ENCODE measurements around the gene SP3. TPM values are rescaled to one million over a fixed set of nuclear protein-coding genes. Genes with fewer than 3 reads are reported as not detected.

Gene SP3
- 109 and 139 TPM in 2 replicates for total RNA-seq (2014; rRNA removed; shearing (Covaris generic); ENCODE audit: low replicate concordance)

DNA sequence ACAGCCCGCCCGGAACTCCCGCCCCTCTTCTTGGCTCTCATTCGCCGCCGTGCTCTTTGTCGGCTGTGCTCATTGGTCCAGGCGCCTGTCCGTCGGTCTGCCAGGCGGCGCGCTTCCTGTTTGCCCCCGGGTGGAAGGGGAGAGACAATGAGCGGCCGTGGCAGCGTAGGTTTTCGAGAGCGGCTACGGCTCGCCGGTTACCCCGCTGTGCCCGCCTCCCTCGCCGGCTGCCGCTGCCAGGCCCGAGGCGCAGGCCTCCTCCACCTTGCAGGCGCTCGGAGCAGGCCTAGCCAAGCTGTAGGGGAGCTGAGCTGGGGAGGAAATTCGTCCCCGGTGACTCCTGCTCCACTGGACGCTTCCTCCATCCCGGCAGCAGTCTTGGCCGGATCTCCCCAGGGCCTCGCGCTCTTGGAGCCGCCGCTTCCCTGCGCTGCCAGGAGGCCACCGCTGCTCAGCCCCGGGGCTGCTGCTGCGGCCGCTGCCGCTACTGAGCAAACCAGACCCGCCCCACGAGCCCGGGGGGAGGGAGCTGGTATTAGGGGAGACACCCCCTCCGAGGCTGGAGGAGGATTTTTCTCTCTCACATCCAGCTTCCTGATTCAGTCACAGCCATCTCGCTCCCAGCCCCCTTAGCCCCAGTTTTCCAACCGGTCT, at the start of gene SP3:
TSS of gene SP3 (minus strand) at position 2 of the 654 bp plus-strand sequence. CDS start 202 bp downstream, outside the sequence.
- H2AFZ ChIP-seq (ENCODE audit: low read length): no peak within 1 kb of the TSS
- no peaks in the 10 kb centered on the region for H3K9me2 ChIP-seq (replicated peaks; ENCODE audit: insufficient read depth, low read length)
- peak within 1 kb of the TSS; percentile 99 for H3K9ac ChIP-seq (ENCODE audit: low read length)
- peak within 1 kb of the TSS; percentile 88 for H3K4me2 ChIP-seq (ENCODE audit: low read depth, low read length, poor library complexity, severe bottlenecking)
- DNase-seq: peak; percentile 98
- peaks cover 33% of the 10 kb centered on the region for H3K4me1 ChIP-seq (ENCODE audit: low read length)
- peak within 1 kb of the TSS; percentile 97 for H3K27ac ChIP-seq (ENCODE audit: low read length)
- H4K20me1 ChIP-seq (ENCODE audit: insufficient read depth, low read depth, low read length): 0 out of 2 replicates have a peak, but pooled peaks cover 2% of the 10 kb centered on the region
- peaks cover 40% of the 10 kb centered on the region for H3K79me2 ChIP-seq (ENCODE audit: low read length)
- peak within 1 kb of the TSS; percentile 88 for H3K4me3 ChIP-seq (ENCODE audit: low read length)
- peaks cover 22% of the 10 kb centered on the region for H3K36me3 ChIP-seq (ENCODE audit: insufficient read depth, low read length)
- no peaks in the 10 kb centered on the region for H3K9me3 ChIP-seq (ENCODE audit: low read length)
- no peaks in the 10 kb centered on the region for H3K27me3 ChIP-seq (ENCODE audit: low read length)

DNA sequence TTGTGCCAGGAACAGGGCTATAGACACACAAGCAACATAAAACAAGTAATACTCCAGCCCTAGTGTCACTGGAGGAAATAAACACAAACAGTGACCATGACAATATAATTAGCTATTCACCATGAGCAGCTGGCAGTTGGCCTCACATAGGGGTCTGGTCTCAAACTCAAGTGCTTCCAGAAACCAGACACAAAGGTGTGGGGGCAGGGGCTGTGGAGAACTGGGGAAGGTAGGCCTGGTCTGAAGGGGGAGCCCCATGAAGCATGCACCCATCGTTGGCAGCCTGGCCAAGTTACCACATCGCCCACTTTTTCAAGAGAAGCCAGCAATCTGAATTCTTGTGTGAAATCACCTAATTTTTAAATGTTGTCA, 49.5 kb upstream of the SP3 start:
- Histone ChIP-seq H3K9me2 (replicated peaks; ENCODE audit: insufficient read depth, low read length) (no peaks in the 10 kb centered on the region), H3K79me2 (ENCODE audit: low read length) (no peaks in the 10 kb centered on the region), H3K4me1 (ENCODE audit: low read length) (no peaks in the 10 kb centered on the region), H3K9ac (ENCODE audit: low read length) (no peak overlapping the region), H3K27me3 (ENCODE audit: low read length) (no peaks in the 10 kb centered on the region), H3K27ac (ENCODE audit: low read length) (no peak overlapping the region), H3K4me3 (ENCODE audit: low read length) (no peak overlapping the region), H3K4me2 (ENCODE audit: low read depth, low read length, poor library complexity, severe bottlenecking) (no peak overlapping the region), H2AFZ (ENCODE audit: low read length) (no peak overlapping the region), H3K36me3 (ENCODE audit: insufficient read depth, low read length) (no peaks in the 10 kb centered on the region), H4K20me1 (ENCODE audit: insufficient read depth, low read depth, low read length) (no peaks in the 10 kb centered on the region), H3K9me3 (ENCODE audit: low read length) (no peaks in the 10 kb centered on the region)
- no peak for DNase-seq

DNA sequence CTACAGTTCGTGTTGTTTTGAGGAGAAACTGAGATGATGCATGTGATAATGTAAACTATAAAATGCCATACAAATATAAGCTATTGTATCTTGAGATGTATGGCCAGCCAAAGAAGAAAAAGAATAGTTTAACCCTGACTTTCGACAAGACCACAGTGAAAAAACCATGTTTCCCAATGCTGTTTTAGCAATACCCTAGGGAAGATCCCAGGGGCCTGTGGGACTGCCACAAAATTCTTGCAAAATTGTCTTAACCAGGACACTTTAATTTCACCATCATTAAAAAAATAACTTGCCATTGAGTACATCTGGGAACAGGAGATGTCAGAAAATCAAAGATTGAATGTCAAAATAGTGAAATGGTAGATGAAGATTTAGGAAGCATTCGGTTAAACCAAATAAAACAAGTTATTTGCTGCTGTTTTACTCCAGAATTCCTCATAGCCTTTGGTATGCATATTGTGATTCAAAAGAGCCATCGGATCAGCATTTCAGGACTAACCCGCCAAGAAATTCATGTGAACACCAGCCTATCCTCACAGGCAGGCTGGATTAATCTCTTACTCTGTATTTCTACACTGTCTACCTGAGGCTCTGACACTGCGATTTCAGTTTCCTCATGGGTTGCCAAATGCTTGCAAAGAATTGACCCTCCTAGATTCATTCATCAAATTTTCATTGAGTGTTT, 49.0 kb upstream of the SP3 start:
- Histone ChIP-seq H3K4me3 (ENCODE audit: low read length) (no peak overlapping the region), H3K27ac (ENCODE audit: low read length) (no peak overlapping the region), H3K9me2 (replicated peaks; ENCODE audit: insufficient read depth, low read length) (no peaks in the 10 kb centered on the region), H2AFZ (ENCODE audit: low read length) (no peak overlapping the region), H3K4me2 (ENCODE audit: low read depth, low read length, poor library complexity, severe bottlenecking) (no peak overlapping the region), H3K9ac (ENCODE audit: low read length) (no peak overlapping the region), H3K79me2 (ENCODE audit: low read length) (no peaks in the 10 kb centered on the region), H3K36me3 (ENCODE audit: insufficient read depth, low read length) (no peaks in the 10 kb centered on the region), H3K4me1 (ENCODE audit: low read length) (no peaks in the 10 kb centered on the region), H3K9me3 (ENCODE audit: low read length) (no peaks in the 10 kb centered on the region), H4K20me1 (ENCODE audit: insufficient read depth, low read depth, low read length) (no peaks in the 10 kb centered on the region), H3K27me3 (ENCODE audit: low read length) (no peaks in the 10 kb centered on the region)
- no peak for DNase-seq

DNA sequence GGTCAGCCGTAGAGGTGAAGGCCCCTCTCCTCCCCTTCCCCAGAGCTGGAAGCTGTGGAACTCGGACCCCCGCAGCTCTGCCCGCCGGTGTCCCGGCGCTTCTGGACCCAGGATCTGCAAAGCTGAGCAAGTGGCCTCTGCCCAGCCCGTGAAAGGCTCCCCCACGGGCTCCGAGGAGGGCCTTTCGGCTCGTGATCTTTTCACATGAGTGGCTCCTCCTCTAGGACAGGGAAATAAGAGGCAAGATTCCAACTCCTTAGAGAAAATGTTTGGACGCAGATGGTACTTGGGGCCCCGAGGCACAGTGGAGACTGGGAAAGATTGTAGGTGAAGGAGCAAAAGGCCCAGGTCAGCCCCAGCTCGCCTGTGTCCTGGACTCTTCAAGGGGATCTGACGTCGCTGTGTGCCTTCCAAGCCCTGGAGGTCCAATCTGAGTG, 48.2 kb upstream of the SP3 start:
- H3K27ac ChIP-seq (ENCODE audit: low read length): no peak overlapping the region
- no peak overlapping the region for H3K9ac ChIP-seq (ENCODE audit: low read length)
- H3K9me2 ChIP-seq (replicated peaks; ENCODE audit: insufficient read depth, low read length): no peaks in the 10 kb centered on the region
- H3K4me1 ChIP-seq (ENCODE audit: low read length): no peaks in the 10 kb centered on the region
- H3K9me3 ChIP-seq (ENCODE audit: low read length): no peaks in the 10 kb centered on the region
- no peaks in the 10 kb centered on the region for H3K36me3 ChIP-seq (ENCODE audit: insufficient read depth, low read length)
- H3K4me2 ChIP-seq (ENCODE audit: low read depth, low read length, poor library complexity, severe bottlenecking): no peak overlapping the region
- no peak overlapping the region for H3K4me3 ChIP-seq (ENCODE audit: low read length)
- no peaks in the 10 kb centered on the region for H3K27me3 ChIP-seq (ENCODE audit: low read length)
- H3K79me2 ChIP-seq (ENCODE audit: low read length): no peaks in the 10 kb centered on the region
- no peaks in the 10 kb centered on the region for H4K20me1 ChIP-seq (ENCODE audit: insufficient read depth, low read depth, low read length)
- DNase-seq: no peak
- no peak overlapping the region for H2AFZ ChIP-seq (ENCODE audit: low read length)

DNA sequence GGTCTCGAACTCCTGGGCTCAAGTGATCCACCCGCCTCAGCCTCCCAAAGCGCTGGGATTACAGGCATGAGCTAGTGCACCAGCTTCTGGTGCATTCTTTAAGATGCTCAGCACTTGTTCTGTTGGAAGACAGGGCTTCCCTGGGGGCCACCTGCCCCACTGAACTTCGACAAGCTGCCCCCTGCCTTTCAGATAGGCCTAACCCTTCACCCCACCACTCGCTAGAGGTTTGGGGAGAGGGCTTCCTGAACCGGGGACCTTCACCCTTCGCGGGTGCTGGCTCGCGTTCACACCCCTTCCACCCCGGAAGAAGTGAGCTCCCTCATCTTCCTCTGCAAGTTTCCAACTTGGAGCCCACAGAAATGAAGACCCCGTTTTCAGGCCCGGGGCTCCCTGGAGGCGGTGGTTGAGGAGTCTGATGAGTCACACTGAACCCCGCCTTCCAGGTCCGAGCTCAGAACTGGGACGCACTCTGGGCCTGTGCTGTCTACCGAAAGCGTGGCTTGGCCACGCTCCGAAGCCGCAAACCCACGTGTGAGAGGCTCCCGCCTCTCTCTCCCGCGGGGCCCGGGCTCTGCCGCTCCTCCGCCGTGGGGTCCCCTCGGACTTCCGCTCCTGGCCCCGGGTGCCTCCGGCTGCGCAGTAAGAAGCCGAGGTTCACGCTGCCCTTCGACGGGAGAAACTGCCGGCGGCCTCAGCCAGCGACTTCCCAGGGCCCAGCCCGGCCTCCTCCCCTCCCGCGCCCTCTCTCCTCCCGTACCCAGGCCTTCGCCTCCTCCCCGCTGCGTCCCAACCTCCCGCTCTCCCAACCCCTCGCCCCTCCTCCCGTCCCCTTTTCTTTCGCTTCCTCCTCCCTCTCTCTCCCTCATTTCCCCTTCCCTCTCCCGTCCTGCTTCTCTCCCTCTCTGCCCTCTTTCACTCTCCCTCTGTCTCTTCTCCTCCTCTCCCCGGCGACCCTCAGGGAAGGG, 47.5 kb upstream of the SP3 start:
- no peak overlapping the region for H3K4me3 ChIP-seq (ENCODE audit: low read length)
- H3K36me3 ChIP-seq (ENCODE audit: insufficient read depth, low read length): no peaks in the 10 kb centered on the region
- H3K79me2 ChIP-seq (ENCODE audit: low read length): no peaks in the 10 kb centered on the region
- H3K27ac ChIP-seq (ENCODE audit: low read length): no peak overlapping the region
- no peak overlapping the region for H2AFZ ChIP-seq (ENCODE audit: low read length)
- H3K9me3 ChIP-seq (ENCODE audit: low read length): no peaks in the 10 kb centered on the region
- no peaks in the 10 kb centered on the region for H3K27me3 ChIP-seq (ENCODE audit: low read length)
- H3K9me2 ChIP-seq (replicated peaks; ENCODE audit: insufficient read depth, low read length): no peaks in the 10 kb centered on the region
- no peaks in the 10 kb centered on the region for H3K4me1 ChIP-seq (ENCODE audit: low read length)
- no peaks in the 10 kb centered on the region for H4K20me1 ChIP-seq (ENCODE audit: insufficient read depth, low read depth, low read length)
- no peak overlapping the region for H3K4me2 ChIP-seq (ENCODE audit: low read depth, low read length, poor library complexity, severe bottlenecking)
- H3K9ac ChIP-seq (ENCODE audit: low read length): no peak overlapping the region
- no peak for DNase-seq

DNA sequence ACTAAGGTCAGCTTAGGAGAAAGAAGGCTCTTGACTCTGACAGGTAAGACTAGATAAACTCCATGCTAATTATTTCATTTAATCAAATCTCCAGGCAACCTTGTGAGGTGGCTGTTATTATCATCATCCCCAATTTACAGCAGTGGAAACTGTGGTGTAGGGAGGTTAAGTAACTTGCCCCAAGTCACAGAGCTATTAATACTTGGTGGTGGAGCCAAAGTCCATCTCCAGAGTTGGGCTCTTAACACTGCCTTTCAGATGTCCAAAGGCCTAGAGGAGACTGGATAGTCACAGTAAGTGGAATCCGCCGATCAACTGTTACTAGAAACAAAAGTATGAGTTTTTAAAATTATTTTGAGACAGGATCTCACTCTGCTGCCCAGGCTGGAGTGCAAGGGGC, 46.6 kb upstream of the SP3 start:
- H3K79me2 ChIP-seq (ENCODE audit: low read length): no peaks in the 10 kb centered on the region
- no peaks in the 10 kb centered on the region for H3K9me2 ChIP-seq (replicated peaks; ENCODE audit: insufficient read depth, low read length)
- no peaks in the 10 kb centered on the region for H3K9me3 ChIP-seq (ENCODE audit: low read length)
- H3K4me2 ChIP-seq (ENCODE audit: low read depth, low read length, poor library complexity, severe bottlenecking): no peak overlapping the region
- no peaks in the 10 kb centered on the region for H3K36me3 ChIP-seq (ENCODE audit: insufficient read depth, low read length)
- H3K9ac ChIP-seq (ENCODE audit: low read length): no peak overlapping the region
- DNase-seq: no peak
- no peaks in the 10 kb centered on the region for H4K20me1 ChIP-seq (ENCODE audit: insufficient read depth, low read depth, low read length)
- H3K4me3 ChIP-seq (ENCODE audit: low read length): no peak overlapping the region
- H3K27me3 ChIP-seq (ENCODE audit: low read length): no peaks in the 10 kb centered on the region
- no peak overlapping the region for H3K27ac ChIP-seq (ENCODE audit: low read length)
- no peak overlapping the region for H2AFZ ChIP-seq (ENCODE audit: low read length)
- H3K4me1 ChIP-seq (ENCODE audit: low read length): no peaks in the 10 kb centered on the region

DNA sequence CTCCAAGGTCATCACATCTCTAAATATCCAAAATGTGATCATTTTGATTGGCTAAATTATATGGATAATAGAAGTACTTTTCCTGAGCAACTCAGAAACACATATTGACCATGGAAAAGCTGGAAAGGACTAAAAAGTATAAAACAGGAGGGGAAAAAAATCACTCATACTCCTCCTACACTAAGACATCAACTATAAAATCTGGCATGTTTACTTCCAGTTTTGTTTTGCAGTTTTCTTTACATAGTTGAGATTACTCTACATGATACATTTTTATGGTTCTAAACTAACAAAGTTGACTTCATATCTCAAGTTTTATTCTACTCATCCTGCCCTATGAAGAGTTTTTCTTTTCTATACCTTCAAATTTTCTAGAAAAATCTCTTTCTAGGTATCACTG, 46.0 kb upstream of the SP3 start:
- Histone ChIP-seq H3K9me2 (replicated peaks; ENCODE audit: insufficient read depth, low read length) (no peaks in the 10 kb centered on the region), H3K27me3 (ENCODE audit: low read length) (no peaks in the 10 kb centered on the region), H4K20me1 (ENCODE audit: insufficient read depth, low read depth, low read length) (no peaks in the 10 kb centered on the region), H2AFZ (ENCODE audit: low read length) (no peak overlapping the region), H3K4me2 (ENCODE audit: low read depth, low read length, poor library complexity, severe bottlenecking) (no peak overlapping the region), H3K27ac (ENCODE audit: low read length) (no peak overlapping the region), H3K4me1 (ENCODE audit: low read length) (no peaks in the 10 kb centered on the region), H3K79me2 (ENCODE audit: low read length) (no peaks in the 10 kb centered on the region), H3K4me3 (ENCODE audit: low read length) (no peak overlapping the region), H3K9me3 (ENCODE audit: low read length) (no peaks in the 10 kb centered on the region), H3K9ac (ENCODE audit: low read length) (no peak overlapping the region), H3K36me3 (ENCODE audit: insufficient read depth, low read length) (no peaks in the 10 kb centered on the region)
- DNase-seq: no peak
